Left renal pelvis (tissue), 4 donors: Measurements from ENCODE around the gene SORBS2. TPM values are rescaled to one million over a fixed set of nuclear protein-coding genes. Genes with fewer than 3 reads are reported as not detected.
"Not testable (repeated sequence)": the region's sequence is repeated elsewhere in the genome, so short reads cannot be mapped to it uniquely, and the experiment has no call there.

Experiments used
- DNase-seq, 4 donors: peaks; one replicate each; pipeline ENCODE4 v3.0.0-alpha.2; 2013; ENCODE audit warnings: low read depth in 4 of 4, low spot score in 3 of 4
- polyA plus RNA-seq, 4 donors: library from polyadenylated mRNA; unstranded; fragments of 120-200 nt; gene quantifications; one replicate each; pipeline ENCODE4 v1.2.1, GENCODE V29; 2013; ENCODE audit not compliant: insufficient read length in 4 of 4

The SORBS2 gene
- polyA plus RNA-seq, 4 donors = 23.3 to 73.3 (median 65.8) TPM

GRCh38 chr4:185573651-185574199 lies 238.3 kb downstream of the SORBS2 start:
- DNase-seq = no peak

GRCh38 chr4:185570727-185571126 lies 241.3 kb downstream of the SORBS2 start:
- no peak for DNase-seq

GRCh38 chr4:185567381-185568376 lies 244.3 kb downstream of the SORBS2 start:
- DNase-seq = no peak

- no peak for DNase-seq
Observed at GRCh38 chr4:185566972-185567371, 245.0 kb downstream of the SORBS2 start.

GRCh38 chr4:185566425-185566824 lies 245.6 kb downstream of the SORBS2 start:
- no peak for DNase-seq

GRCh38 chr4:185565696-185566095 lies 246.3 kb downstream of the SORBS2 start:
- no peak for DNase-seq

GRCh38 chr4:185564349-185564748 lies 247.6 kb downstream of the SORBS2 start:
- DNase-seq = no peak

GRCh38 chr4:185562531-185562930 lies 249.5 kb downstream of the SORBS2 start:
- no peak for DNase-seq

GRCh38 chr4:185560316-185560715 lies 251.7 kb downstream of the SORBS2 start:
- DNase-seq = no peak

- no peak for DNase-seq
Observed at GRCh38 chr4:185559915-185560281, 252.1 kb downstream of the SORBS2 start.

GRCh38 chr4:185559251-185559914 lies 252.6 kb downstream of the SORBS2 start:
- DNase-seq = not testable (repeated sequence)

- DNase-seq = no peak
Observed at GRCh38 chr4:185554365-185555126, 257.4 kb downstream of the SORBS2 start.

GRCh38 chr4:185552254-185552653 lies 259.7 kb downstream of the SORBS2 start:
- no peak for DNase-seq

GRCh38 chr4:185550933-185551332 lies 261.1 kb downstream of the SORBS2 start:
- DNase-seq = no peak

- DNase-seq = no peak
Observed at GRCh38 chr4:185549095-185549639, 262.8 kb downstream of the SORBS2 start.

- DNase-seq = no peak
Observed at GRCh38 chr4:185548587-185548986, 263.4 kb downstream of the SORBS2 start.

- no peak for DNase-seq
Observed at GRCh38 chr4:185546335-185546734, 265.7 kb downstream of the SORBS2 start.

- DNase-seq = peak in 3 of 4 donors; percentile 59 to 75 (median 63)
Observed at GRCh38 chr4:185542626-185543315, 269.2 kb downstream of the SORBS2 start.

- no peak for DNase-seq
Observed at GRCh38 chr4:185541251-185541727, 270.7 kb downstream of the SORBS2 start.
